NB4 (cell line): Measurements from ENCODE around the gene SCGB2B2.

Experiments used
- POLR2A ChIP-seq: IDR thresholded peaks from 2 replicates; pipeline ENCODE4 v1.6.1; 2011; ENCODE audit warnings: mild to moderate bottlenecking; ENCODE audit not compliant: insufficient read length; ENCODE audit errors: extremely low read depth
- TF ChIP-seq, protein P1 (sequence below): IDR thresholded peaks from one replicate; pipeline ENCODE4 v1.5.1; 2012; ENCODE audit warnings: low read depth, low read length

DNA sequence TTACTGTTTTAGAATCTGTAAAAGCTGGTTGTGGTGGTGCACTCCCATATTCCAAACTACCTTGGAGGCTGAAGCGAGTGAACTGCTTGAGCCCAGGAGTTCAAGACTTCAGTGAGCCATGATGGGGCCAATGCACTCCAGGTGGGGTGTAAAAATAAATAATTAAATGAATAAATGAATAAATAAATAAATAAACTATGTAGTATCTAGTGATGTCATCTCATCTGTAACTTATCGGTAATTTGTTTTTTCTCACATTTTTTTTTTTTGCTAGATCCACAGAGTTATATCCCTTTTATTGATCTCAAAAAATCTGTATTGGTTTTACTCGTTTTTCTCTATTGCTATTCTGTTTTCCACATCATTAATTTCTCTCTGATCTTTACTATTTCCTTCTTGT, 5.0 kb downstream of the SCGB2B2 start:
- TF ChIP-seq, protein P1, sequence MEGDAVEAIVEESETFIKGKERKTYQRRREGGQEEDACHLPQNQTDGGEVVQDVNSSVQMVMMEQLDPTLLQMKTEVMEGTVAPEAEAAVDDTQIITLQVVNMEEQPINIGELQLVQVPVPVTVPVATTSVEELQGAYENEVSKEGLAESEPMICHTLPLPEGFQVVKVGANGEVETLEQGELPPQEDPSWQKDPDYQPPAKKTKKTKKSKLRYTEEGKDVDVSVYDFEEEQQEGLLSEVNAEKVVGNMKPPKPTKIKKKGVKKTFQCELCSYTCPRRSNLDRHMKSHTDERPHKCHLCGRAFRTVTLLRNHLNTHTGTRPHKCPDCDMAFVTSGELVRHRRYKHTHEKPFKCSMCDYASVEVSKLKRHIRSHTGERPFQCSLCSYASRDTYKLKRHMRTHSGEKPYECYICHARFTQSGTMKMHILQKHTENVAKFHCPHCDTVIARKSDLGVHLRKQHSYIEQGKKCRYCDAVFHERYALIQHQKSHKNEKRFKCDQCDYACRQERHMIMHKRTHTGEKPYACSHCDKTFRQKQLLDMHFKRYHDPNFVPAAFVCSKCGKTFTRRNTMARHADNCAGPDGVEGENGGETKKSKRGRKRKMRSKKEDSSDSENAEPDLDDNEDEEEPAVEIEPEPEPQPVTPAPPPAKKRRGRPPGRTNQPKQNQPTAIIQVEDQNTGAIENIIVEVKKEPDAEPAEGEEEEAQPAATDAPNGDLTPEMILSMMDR, result no peak
- no peak for TF ChIP-seq POLR2A
